ENCODE data around the gene ARMC7. TPM values are rescaled to one million over a fixed set of nuclear protein-coding genes. Genes with fewer than 3 reads are reported as not detected.
A peak's percentile ranks its signal among the peaks of the same experiment; 100 is the strongest.

The ARMC7 gene
- total RNA-seq, 1 donor from 2014 or later = 7.9 TPM

- DNase-seq (ENCODE audit: low read depth) = no peak
- H3K27me3 ChIP-seq (ENCODE audit: control insufficient read depth, insufficient read depth, low read length) = no peaks in the 10 kb centered on the region
- no peak for TF ChIP-seq CTCF (IDR thresholded peaks at IDR 0.05; ENCODE audit: insufficient read depth, low read length, poor library complexity, severe bottlenecking)
- H3K4me3 ChIP-seq (ENCODE audit: low read depth, low read length) = no peak overlapping the region
- H3K36me3 ChIP-seq (ENCODE audit: control insufficient read depth, insufficient read depth, low read length) = peaks cover 2% of the 10 kb centered on the region
Measured at GRCh38 chr17:75147878-75148546, 38.2 kb downstream of the ARMC7 start.

GRCh38 chr17:75151930-75152329, 42.2 kb downstream of the ARMC7 start:
- Histone ChIP-seq H3K4me3 (ENCODE audit: low read depth, low read length) (peak overlapping the region; percentile 72), H3K27me3 (ENCODE audit: control insufficient read depth, insufficient read depth, low read length) (no peaks in the 10 kb centered on the region), H3K36me3 (ENCODE audit: control insufficient read depth, insufficient read depth, low read length) (no peaks in the 10 kb centered on the region)
- TF ChIP-seq CTCF (IDR thresholded peaks at IDR 0.05; ENCODE audit: insufficient read depth, low read length, poor library complexity, severe bottlenecking) = no peak
- no peak for DNase-seq (ENCODE audit: low read depth)

- no peak for DNase-seq (ENCODE audit: low read depth)
- Histone ChIP-seq H3K27me3 (ENCODE audit: control insufficient read depth, insufficient read depth, low read length) (no peaks in the 10 kb centered on the region), H3K36me3 (ENCODE audit: control insufficient read depth, insufficient read depth, low read length) (no peaks in the 10 kb centered on the region), H3K4me3 (ENCODE audit: low read depth, low read length) (peak overlapping the region; percentile 72)
- TF ChIP-seq CTCF (IDR thresholded peaks at IDR 0.05; ENCODE audit: insufficient read depth, low read length, poor library complexity, severe bottlenecking) = no peak
Measured at GRCh38 chr17:75152523-75152921, 42.8 kb downstream of the ARMC7 start.

GRCh38 chr17:75152922-75153779, 43.4 kb downstream of the ARMC7 start:
- Histone ChIP-seq H3K27me3 (ENCODE audit: control insufficient read depth, insufficient read depth, low read length) (no peaks in the 10 kb centered on the region), H3K4me3 (ENCODE audit: low read depth, low read length) (peak overlapping the region; percentile 72), H3K36me3 (ENCODE audit: control insufficient read depth, insufficient read depth, low read length) (no peaks in the 10 kb centered on the region)
- DNase-seq (ENCODE audit: low read depth) = no peak
- TF ChIP-seq CTCF (IDR thresholded peaks at IDR 0.05; ENCODE audit: insufficient read depth, low read length, poor library complexity, severe bottlenecking) = no peak

- no peak for DNase-seq (ENCODE audit: low read depth)
- Histone ChIP-seq H3K27me3 (ENCODE audit: control insufficient read depth, insufficient read depth, low read length) (no peaks in the 10 kb centered on the region), H3K36me3 (ENCODE audit: control insufficient read depth, insufficient read depth, low read length) (no peaks in the 10 kb centered on the region), H3K4me3 (ENCODE audit: low read depth, low read length) (peak overlapping the region; percentile 72)
- TF ChIP-seq CTCF (IDR thresholded peaks at IDR 0.05; ENCODE audit: insufficient read depth, low read length, poor library complexity, severe bottlenecking) = no peak
Measured at GRCh38 chr17:75153780-75154194, 44.0 kb downstream of the ARMC7 start.
